Endothelial cell (in vitro differentiated cells): ENCODE results near the gene GORASP1. TPM values are rescaled to one million over a fixed set of nuclear protein-coding genes. Genes with fewer than 3 reads are reported as not detected.
A peak's percentile ranks its signal among the peaks of the same experiment; 100 is the strongest.

Experiments used
- DNase-seq: peaks from one replicate; pipeline ENCODE4 v3.0.0; 2021; ENCODE audit warnings: low spot score
- H3K27ac Mint-ChIP-seq: one replicate; pipeline ENCODE4 v1.8.0; 2021; ENCODE audit warnings: mixed read lengths, inconsistent platforms; ENCODE audit not compliant: unreplicated experiment
- H3K27me3 Mint-ChIP-seq: one replicate; pipeline ENCODE4 v1.8.0; 2021; ENCODE audit warnings: mild to moderate bottlenecking, moderate library complexity, mixed read lengths, inconsistent platforms; ENCODE audit not compliant: unreplicated experiment
- H3K36me3 Mint-ChIP-seq: one replicate; pipeline ENCODE4 v1.8.0; 2021; ENCODE audit warnings: mild to moderate bottlenecking, low read depth, mixed read lengths, inconsistent platforms; ENCODE audit not compliant: unreplicated experiment
- H3K4me1 Mint-ChIP-seq: one replicate; pipeline ENCODE4 v1.8.0; 2021; ENCODE audit warnings: mild to moderate bottlenecking, mixed read lengths, inconsistent platforms; ENCODE audit not compliant: unreplicated experiment
- H3K4me3 Mint-ChIP-seq: one replicate; pipeline ENCODE4 v1.8.0; 2021; ENCODE audit warnings: mild to moderate bottlenecking, mixed read lengths, inconsistent platforms; ENCODE audit not compliant: unreplicated experiment
- H3K9me3 Mint-ChIP-seq: one replicate; pipeline ENCODE4 v1.8.0; 2021; ENCODE audit warnings: mixed read lengths, inconsistent platforms; ENCODE audit not compliant: unreplicated experiment
- total RNA-seq: library from RNA; stranded (reverse); fragmentation: NEBNext Ultra II Directional; extraction: Animal tissue kit (Norgen Biotek cat#: 25700); gene quantifications from one replicate; pipeline ENCODE4 v1.2.1, GENCODE V29; 2021; ENCODE audit not compliant: unreplicated experiment
- TF ChIP-seq, protein P1 (sequence below): fragments of 200-600 bp; sonication (generic); IDR thresholded peaks from one replicate; pipeline ENCODE4 v1.5.0; 2021; ENCODE audit warnings: antibody characterized with exemption; ENCODE audit not compliant: unreplicated experiment

GORASP1 gene
- total RNA-seq, 1 donor from 2014 or later, result 130 TPM

DNA sequence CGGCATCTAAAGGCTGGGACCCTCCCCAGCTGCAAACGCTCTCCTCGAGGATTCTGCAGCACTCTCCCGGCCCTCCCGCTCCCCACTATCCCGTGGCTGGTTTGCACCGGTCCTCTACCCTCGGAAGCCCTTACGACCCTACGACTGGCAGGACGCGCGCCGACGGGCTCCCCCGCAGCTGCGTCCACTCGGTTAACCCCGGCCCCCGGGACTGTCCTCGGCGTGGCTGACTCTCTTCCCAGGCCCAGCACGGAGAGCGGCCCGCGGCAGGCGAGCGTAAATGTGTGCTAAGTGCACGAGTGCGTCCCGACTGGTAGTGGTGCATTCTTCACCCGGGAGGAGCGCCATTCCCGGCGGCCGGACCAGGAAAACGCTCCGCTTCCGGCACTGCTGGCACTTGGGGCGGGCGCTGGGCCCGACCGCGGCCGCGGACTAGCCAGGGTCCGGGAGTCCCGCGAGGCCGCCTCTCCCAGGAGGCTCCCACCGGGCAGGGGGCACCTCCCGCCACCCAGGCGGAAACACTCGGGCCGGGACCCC is 508 bp downstream of the GORASP1 start:
- TF ChIP-seq, protein P1, sequence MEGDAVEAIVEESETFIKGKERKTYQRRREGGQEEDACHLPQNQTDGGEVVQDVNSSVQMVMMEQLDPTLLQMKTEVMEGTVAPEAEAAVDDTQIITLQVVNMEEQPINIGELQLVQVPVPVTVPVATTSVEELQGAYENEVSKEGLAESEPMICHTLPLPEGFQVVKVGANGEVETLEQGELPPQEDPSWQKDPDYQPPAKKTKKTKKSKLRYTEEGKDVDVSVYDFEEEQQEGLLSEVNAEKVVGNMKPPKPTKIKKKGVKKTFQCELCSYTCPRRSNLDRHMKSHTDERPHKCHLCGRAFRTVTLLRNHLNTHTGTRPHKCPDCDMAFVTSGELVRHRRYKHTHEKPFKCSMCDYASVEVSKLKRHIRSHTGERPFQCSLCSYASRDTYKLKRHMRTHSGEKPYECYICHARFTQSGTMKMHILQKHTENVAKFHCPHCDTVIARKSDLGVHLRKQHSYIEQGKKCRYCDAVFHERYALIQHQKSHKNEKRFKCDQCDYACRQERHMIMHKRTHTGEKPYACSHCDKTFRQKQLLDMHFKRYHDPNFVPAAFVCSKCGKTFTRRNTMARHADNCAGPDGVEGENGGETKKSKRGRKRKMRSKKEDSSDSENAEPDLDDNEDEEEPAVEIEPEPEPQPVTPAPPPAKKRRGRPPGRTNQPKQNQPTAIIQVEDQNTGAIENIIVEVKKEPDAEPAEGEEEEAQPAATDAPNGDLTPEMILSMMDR, result no peak
- H3K36me3 Mint-ChIP-seq, result peaks cover 40% of the 10 kb centered on the region
- peaks cover 64% of the 10 kb centered on the region for H3K4me1 Mint-ChIP-seq
- no peaks in the 10 kb centered on the region for H3K9me3 Mint-ChIP-seq
- peaks cover 32% of the 10 kb centered on the region for H3K27me3 Mint-ChIP-seq
- H3K27ac Mint-ChIP-seq, result peak overlapping the region; percentile 91
- peak overlapping the region; percentile 99 for H3K4me3 Mint-ChIP-seq
- peak; percentile 68 for DNase-seq

DNA sequence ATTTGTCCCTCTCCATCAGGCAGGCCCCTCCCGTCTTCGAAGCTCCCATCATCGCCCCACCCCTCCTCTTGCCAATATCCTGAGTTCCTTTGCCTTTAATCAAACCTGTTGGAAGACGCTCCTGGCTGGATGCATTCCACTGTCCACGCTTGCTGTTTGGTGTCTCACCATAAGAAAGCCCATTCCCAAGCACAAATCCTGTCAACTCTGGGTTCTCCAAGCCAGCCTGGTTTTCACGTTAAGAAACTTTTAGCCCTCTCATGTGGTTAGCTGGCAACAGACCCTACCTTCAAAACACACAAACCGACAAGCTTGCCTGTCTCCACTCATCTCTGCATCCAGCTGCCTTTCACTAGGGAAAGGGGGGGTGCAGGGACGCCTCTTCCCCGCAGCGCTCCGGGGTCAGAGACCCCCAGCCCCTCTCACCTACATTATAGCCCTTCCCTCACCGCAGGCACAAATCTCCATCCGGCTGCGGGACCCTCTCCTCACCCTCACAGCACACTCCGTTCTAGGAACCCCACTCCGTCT is 1.1 kb downstream of the GORASP1 start:
- TF ChIP-seq, protein P1, result no peak
- Mint-ChIP-seq H3K4me3 (peak overlapping the region; percentile 99), H3K9me3 (no peaks in the 10 kb centered on the region), H3K27ac (peak overlapping the region; percentile 91), H3K27me3 (peaks cover 32% of the 10 kb centered on the region), H3K36me3 (peaks cover 41% of the 10 kb centered on the region), H3K4me1 (peaks cover 65% of the 10 kb centered on the region)
- no peak for DNase-seq

DNA sequence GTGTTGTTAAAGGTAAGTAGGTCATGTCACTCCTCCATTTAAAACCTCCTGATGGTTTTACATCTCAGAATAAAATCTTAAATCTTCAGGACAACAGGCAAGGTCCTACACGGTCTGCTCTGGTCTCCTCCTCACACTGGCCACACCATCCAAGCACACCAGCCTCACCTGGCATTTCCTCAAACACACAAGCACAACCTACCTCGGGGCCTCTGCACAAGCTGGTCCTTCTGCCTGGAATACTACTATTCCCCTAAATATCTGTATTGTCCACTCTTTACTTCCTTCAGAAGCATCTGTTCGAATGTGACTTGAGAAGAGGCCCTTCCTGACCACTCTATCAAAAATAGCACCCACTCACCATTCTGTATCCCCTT is 1.8 kb downstream of the GORASP1 start:
- TF ChIP-seq, protein P1, result no peak
- peak overlapping the region; percentile 91 for H3K27ac Mint-ChIP-seq

DNA sequence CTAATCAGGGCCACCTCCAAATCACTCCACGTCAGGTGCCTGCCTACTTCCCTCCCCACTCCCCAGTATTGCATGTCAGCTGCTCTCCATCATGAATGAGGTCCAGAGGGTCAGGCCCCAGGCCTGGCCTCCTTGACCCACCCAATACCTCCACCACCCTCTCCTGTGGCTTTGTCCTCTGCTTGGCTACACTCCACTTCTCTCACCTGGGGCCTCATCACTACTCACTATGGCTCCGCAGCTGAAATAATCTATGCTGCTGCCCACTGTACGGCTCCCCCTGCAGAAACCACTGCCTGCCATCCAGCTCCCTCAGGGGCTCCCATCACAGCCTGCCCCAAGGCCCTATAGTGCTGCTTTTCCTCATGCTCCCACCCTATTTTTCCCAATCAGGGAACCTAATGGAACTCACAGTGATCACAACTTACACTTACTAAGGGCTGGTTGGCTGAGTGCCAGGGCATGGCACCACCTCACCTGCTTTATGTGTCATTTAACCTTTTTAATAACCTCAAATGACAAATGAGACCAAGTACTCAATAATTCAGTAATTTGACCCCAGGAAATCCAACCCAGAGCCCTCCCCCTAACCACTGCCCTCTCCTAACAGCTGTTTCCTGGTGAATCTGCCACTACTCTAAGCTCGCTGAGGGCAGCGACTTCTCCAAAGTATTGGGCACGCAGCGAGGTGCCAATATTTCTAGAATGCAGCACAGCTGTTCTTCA is 2.3 kb downstream of the GORASP1 start:
- TF ChIP-seq, protein P1, result no peak
- H3K36me3 Mint-ChIP-seq, result peaks cover 41% of the 10 kb centered on the region
- peak overlapping the region; percentile 43 for H3K27ac Mint-ChIP-seq
- DNase-seq, result no peak
- peaks cover 32% of the 10 kb centered on the region for H3K27me3 Mint-ChIP-seq
- H3K9me3 Mint-ChIP-seq, result no peaks in the 10 kb centered on the region
- H3K4me3 Mint-ChIP-seq, result peak overlapping the region; percentile 81
- peaks cover 67% of the 10 kb centered on the region for H3K4me1 Mint-ChIP-seq

More for the DNA sequence above, 1.8 kb downstream of the GORASP1 start:
- Mint-ChIP-seq H3K27me3 (peaks cover 32% of the 10 kb centered on the region), H3K9me3 (no peaks in the 10 kb centered on the region), H3K4me1 (peaks cover 65% of the 10 kb centered on the region), H3K36me3 (peaks cover 44% of the 10 kb centered on the region), H3K4me3 (peak overlapping the region; percentile 99)
- no peak for DNase-seq
